Measurements from ENCODE around the gene UPF2. TPM values are rescaled to one million over a fixed set of nuclear protein-coding genes. Genes with fewer than 3 reads are reported as not detected.
"Not testable (repeated sequence)": the region's sequence is repeated elsewhere in the genome, so short reads cannot be mapped to it uniquely, and the experiment has no call there.

The UPF2 gene
- total and polyA plus RNA-seq, 4 donors, result 6.6 to 19.6 (median 16.4) TPM

- H3K4me3 ChIP-seq (ENCODE audit: low read depth in 1 of 3, low read length in 3 of 3), result no peak overlapping the region
- TF ChIP-seq HNF4A (conservative IDR thresholded peaks at IDR 0.05) (no peak), HNF4G (IDR thresholded peaks at IDR 0.05) (no peak), FOXA1 (IDR thresholded peaks at IDR 0.05) (no peak), JUND (IDR thresholded peaks at IDR 0.05) (peak in 1 of 2 donors; percentile 54), RXRA (IDR thresholded peaks at IDR 0.05) (peak in 1 of 2 donors; percentile 30)
- no peaks in the 10 kb centered on the region for H3K27me3 ChIP-seq (ENCODE audit: control insufficient read depth in 4 of 4, insufficient read depth in 4 of 4, low read length in 3 of 4)
- no peak overlapping the region for H3K9ac ChIP-seq (ENCODE audit: low read depth in 1 of 2, low read length in 2 of 2)
- 59% methylated on average over 9 of the region's 9 CpGs for WGBS
- H3K36me3 ChIP-seq (ENCODE audit: control insufficient read depth in 4 of 4, insufficient read depth in 3 of 4, low read depth in 1 of 4, low read length in 3 of 4), result peaks cover 1 to 14% (median 8%) of the 10 kb centered on the region in 4 donors
- H3K9me3 ChIP-seq (ENCODE audit: control insufficient read depth in 4 of 4, low read length in 3 of 4), result no peaks in the 10 kb centered on the region
- H3K27ac ChIP-seq (ENCODE audit: low read depth in 1 of 2, low read length in 2 of 2), result no peak overlapping the region
- H3K4me1 ChIP-seq (ENCODE audit: control insufficient read depth in 4 of 4, insufficient read depth in 4 of 4, low read length in 3 of 4), result peaks cover 0 to 10% (median 10%) of the 10 kb centered on the region in 4 donors
- no peak for DNase-seq (ENCODE audit: low spot score)
Measured at GRCh38 chr10:12077580-12078180, 35.1 kb upstream of the UPF2 start.

- Histone ChIP-seq H3K27ac (ENCODE audit: low read depth in 1 of 2, low read length in 2 of 2) (peak overlapping the region; percentile 60 to 78), H3K9ac (ENCODE audit: low read depth in 1 of 2, low read length in 2 of 2) (no peak overlapping the region), H3K4me1 (ENCODE audit: control insufficient read depth in 4 of 4, insufficient read depth in 4 of 4, low read length in 3 of 4) (peaks cover 0 to 23% (median 20%) of the 10 kb centered on the region in 4 donors), H3K36me3 (ENCODE audit: control insufficient read depth in 4 of 4, insufficient read depth in 3 of 4, low read depth in 1 of 4, low read length in 3 of 4) (no peaks in the 10 kb centered on the region), H3K9me3 (ENCODE audit: control insufficient read depth in 4 of 4, low read length in 3 of 4) (no peaks in the 10 kb centered on the region), H3K4me3 (ENCODE audit: low read depth in 1 of 3, low read length in 3 of 3) (no peak overlapping the region), H3K27me3 (ENCODE audit: control insufficient read depth in 4 of 4, insufficient read depth in 4 of 4, low read length in 3 of 4) (no peaks in the 10 kb centered on the region)
- no peak for TF ChIP-seq REST (IDR thresholded peaks at IDR 0.05)
- TF ChIP-seq EGR1 (IDR thresholded peaks at IDR 0.05; ENCODE audit: low read depth in 2 of 2), result no peak
- no peak for TF ChIP-seq CTCF (IDR thresholded peaks at IDR 0.05; ENCODE audit: low read depth, low read length, missing input control)
- TF ChIP-seq HNF4A (conservative IDR thresholded peaks at IDR 0.05), result no peak
- TF ChIP-seq RXRA (IDR thresholded peaks at IDR 0.05), result no peak
- no peak for TF ChIP-seq MAX (IDR thresholded peaks at IDR 0.05)
- no peak for TF ChIP-seq JUND (IDR thresholded peaks at IDR 0.05)
- TF ChIP-seq GABPA (IDR thresholded peaks at IDR 0.05 in 1 of 2, conservative IDR thresholded peaks at IDR 0.05 in 1 of 2), result no peak
- TF ChIP-seq RAD21 (IDR thresholded peaks at IDR 0.05), result no peak
- no peak for TF ChIP-seq FOXA1 (IDR thresholded peaks at IDR 0.05)
- no peak for TF ChIP-seq NR2F2 (IDR thresholded peaks at IDR 0.05)
- no peak for TF ChIP-seq ATF3 (IDR thresholded peaks at IDR 0.05)
- TF ChIP-seq YY1 (IDR thresholded peaks at IDR 0.05), result no peak
- TF ChIP-seq ZBTB33 (IDR thresholded peaks at IDR 0.05), result no peak
- 52% methylated on average over 4 of the region's 4 CpGs for WGBS
- DNase-seq (ENCODE audit: low spot score), result no peak
Measured at GRCh38 chr10:12073526-12073925, 30.9 kb upstream of the UPF2 start.

GRCh38 chr10:12071441-12071840 lies 28.8 kb upstream of the UPF2 start:
- H3K36me3 ChIP-seq (ENCODE audit: control insufficient read depth in 4 of 4, insufficient read depth in 3 of 4, low read depth in 1 of 4, low read length in 3 of 4); H3K9me3 ChIP-seq (ENCODE audit: control insufficient read depth in 4 of 4, low read length in 3 of 4); H3K27me3 ChIP-seq (ENCODE audit: control insufficient read depth in 4 of 4, insufficient read depth in 4 of 4, low read length in 3 of 4); DNase-seq (ENCODE audit: low spot score): not testable (repeated sequence)
- Histone ChIP-seq H3K4me1 (ENCODE audit: control insufficient read depth in 4 of 4, insufficient read depth in 4 of 4, low read length in 3 of 4) (peaks cover 0 to 27% (median 17%) of the 10 kb centered on the region in 4 donors), H3K27ac (ENCODE audit: low read depth in 1 of 2, low read length in 2 of 2) (peak overlapping the region; percentile 93), H3K9ac (ENCODE audit: low read depth in 1 of 2, low read length in 2 of 2) (peak overlapping the region in 1 of 2 donors; percentile 57), H3K4me3 (ENCODE audit: low read depth in 1 of 3, low read length in 3 of 3) (peak overlapping the region in 2 of 3 donors; percentile 12 to 15)
- 43% methylated on average over 15 of the region's 15 CpGs for WGBS
